HG02973 (cell line): Measurements from ENCODE around the gene NCDN.
"Not testable (repeated sequence)": the region's sequence is repeated elsewhere in the genome, so short reads cannot be mapped to it uniquely, and the experiment has no call there.

Experiments
- ATAC-seq: cut with Tn5 transposase; IDR thresholded peaks from one replicate; pipeline ENCODE4 v1.9.1; 2021; ENCODE audit warnings: moderate library complexity; ENCODE audit not compliant: unreplicated experiment

Gene NCDN

DNA sequence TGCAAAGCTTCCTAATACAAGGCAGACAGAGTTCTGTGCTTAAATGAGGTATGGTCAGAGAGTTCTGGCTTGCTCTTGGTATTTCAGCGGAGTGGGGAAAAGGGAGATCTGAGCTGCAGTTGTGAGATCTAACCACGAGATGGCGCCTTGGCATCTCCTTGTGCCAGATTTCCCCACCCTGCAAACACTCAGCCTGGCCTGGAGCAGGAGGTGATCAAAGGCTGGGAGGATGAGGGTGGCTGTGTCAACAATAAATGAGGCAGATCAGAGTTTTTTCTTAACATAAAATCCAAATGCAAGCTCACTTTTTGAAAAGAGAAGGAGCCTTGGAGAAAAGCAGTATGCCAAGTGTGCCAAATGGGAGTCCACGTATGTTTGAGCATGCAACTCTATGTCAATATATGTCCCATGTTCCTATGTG, 11.4 kb downstream of the NCDN start:
- no peak for ATAC-seq

DNA sequence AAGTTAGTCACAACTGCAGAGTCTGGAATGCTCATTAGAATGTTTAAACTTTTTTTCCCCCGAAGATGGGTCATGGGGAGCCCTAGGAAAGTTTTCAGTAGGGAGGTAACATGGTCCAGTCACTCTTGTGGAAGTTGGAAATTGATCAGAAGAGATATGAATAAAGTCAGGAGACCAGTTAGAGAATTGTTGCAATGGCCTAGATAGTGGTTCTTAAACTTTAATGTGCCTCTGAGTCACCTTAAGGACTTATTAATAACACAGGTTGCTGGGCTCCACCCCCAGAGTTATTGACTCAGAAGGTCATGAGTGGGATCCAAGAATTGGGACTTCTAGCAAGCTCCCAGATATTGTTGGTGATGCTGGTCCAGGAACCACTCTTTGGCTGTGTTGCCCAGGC, 12.3 kb downstream of the NCDN start:
- ATAC-seq = no peak

GRCh38 chr1:35570589-35571137, 13.1 kb downstream of the NCDN start:
- ATAC-seq = no peak

- no peak for ATAC-seq
Observed at GRCh38 chr1:35571263-35571662, 13.7 kb downstream of the NCDN start.

- ATAC-seq = no peak
Observed at GRCh38 chr1:35572296-35572695, 14.7 kb downstream of the NCDN start.

DNA sequence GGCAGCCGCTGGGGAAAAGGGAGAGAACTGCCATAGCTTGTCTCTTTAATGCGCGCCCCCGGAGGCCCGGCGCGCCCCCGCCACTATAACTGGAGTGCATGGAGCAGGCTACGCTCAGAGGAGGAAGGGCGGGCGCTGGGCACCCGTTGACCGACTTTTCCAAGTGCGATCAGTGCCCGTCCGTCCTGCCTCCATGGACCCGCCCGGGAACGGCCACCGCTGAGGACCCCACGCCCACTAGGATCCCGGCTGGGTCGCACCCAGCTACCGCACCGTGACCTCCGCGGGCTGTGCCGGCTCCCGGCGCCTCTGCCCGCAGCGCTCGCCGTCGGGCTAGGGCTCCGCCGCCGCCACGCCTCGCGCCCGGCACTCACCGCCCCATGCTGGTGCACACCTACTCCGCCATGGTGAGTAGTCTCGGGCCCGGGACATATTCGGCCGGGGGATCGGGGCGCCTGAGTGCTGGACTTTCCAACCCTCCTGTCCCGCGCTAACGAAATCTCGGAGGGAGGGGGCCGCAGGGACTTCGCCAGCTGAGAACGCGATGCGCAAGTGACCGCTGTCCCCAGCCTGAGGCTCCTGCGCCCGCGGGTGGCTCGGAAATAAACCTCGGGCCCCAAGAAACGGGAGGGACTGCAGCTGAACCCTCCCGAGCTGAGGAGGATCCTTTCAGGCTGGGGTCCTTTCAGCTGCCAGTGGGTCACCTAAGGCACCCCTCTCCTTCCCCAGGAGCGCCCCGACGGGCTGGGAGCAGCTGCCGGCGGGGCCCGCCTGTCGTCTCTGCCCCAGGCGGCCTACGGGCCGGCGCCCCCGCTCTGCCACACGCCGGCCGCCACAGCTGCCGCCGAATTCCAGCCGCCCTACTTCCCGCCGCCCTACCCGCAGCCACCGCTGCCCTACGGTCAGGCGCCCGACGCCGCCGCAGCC, 15.9 kb downstream of the NCDN start, which contains the start of gene TFAP2E:
Gene TFAP2E, plus strand, starts transcription at position 117 of the 927 bp plus-strand sequence. Its CDS starts 264 bp downstream, at position 381.
- no peak for ATAC-seq

DNA sequence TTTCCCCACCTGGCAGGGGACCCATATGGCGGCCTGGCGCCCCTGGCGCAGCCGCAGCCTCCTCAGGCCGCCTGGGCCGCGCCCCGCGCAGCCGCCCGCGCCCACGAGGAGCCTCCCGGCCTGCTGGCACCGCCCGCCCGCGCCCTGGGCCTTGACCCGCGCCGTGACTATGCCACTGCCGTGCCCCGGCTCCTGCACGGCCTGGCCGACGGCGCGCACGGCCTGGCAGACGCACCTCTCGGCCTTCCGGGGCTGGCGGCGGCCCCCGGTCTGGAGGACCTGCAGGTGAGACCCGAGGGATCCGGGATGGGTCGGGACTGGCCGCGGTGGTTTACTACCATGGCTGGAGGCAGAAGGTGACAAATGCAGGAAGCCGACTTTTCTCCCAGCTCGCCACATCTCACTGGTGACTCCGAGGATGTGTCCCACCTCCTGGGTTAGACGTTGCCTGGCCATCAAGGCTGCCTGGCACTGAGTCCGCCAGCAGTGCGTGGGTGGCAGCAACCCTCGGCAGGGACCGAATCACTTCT, 16.6 kb downstream of the NCDN start:
- ATAC-seq = no peak

- no peak for ATAC-seq
Observed at GRCh38 chr1:35574655-35575415, 17.2 kb downstream of the NCDN start.

DNA sequence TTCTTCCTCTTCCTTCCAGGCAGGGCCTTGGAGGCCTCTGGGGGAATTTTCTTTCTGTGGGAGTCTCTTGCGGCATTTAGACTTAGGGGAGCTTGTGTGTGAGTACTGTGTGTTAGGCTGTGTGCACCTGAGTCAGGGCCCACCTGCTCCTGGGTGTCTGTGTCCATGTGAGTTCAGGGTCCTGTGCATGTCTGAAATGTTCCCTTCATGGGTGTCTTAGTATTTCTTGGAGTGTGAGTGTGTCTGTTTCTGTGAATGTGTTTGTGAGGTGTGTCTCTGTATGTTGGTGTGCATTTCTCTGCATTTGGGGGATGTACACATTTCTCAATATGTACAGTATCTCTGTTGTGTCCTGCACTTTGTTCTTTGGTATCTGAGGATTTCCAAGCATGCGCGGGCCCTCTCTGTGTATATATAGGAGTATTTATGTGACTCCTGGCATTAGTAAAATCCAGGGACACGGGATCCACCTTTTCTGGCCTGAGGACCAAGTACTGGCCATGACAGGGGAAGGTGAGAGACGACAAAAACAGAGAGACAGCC, 17.9 kb downstream of the NCDN start:
- ATAC-seq = no peak

DNA sequence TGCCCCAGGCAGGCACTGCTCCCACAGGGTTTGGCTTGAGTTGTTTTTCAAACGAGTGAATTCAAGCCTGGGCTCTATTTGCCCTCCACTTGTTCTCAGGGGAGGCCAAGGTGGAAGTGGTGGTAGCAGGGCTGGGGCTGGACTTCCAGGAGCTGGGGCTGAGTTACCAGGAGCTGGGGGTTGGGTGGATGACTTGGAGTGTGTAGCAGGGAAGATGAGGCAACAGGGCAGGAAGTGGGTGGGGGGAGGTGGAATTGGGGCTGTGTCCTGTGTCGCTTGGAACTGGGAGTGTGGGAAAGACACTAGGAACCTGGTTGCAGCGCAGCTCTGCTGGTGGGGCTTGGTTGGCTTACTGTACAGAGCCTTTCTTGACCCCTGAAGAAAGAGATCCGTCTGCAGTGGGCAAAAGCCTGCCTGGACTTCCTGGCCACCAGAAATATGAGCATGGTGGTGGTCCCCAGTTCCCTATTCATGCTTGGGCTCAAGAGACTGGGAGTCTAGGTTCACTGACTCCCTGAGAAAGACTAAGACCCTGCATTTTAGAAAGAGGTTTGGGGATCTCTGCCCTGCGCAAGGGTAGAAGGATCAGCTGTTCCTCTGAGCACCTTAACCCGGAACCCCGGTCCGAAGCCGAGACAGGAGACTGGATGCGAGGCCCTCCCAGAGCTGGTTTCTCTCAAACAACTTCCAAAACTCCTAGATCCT, 18.6 kb downstream of the NCDN start:
- ATAC-seq = no peak

GRCh38 chr1:35576766-35577070, 19.1 kb downstream of the NCDN start:
- not testable (repeated sequence) for ATAC-seq

- no peak for ATAC-seq
Observed at GRCh38 chr1:35577071-35577998, 19.7 kb downstream of the NCDN start.

DNA sequence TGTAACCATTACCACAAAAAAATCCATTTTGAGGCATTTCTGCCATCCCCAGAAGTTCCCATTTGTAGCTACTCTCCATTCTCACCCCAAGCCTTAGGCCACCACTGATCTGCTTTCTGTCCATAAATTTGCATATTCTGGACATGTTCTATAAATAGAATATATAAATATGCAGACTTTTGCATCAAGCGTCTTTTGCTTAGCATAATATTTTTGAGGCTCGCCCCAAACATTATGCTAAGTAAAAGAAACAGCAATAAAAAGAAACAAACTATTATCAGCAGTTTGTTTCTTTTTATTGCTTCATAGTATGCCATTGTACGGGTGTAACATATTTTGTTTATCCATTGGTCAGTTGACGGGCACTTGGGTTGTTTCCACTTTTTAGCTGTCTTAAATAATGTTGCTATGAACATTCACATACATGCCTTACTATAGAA, 23.4 kb downstream of the NCDN start:
- no peak for ATAC-seq

- not testable (repeated sequence) for ATAC-seq
Observed at GRCh38 chr1:35581621-35582020, 24.0 kb downstream of the NCDN start.

DNA sequence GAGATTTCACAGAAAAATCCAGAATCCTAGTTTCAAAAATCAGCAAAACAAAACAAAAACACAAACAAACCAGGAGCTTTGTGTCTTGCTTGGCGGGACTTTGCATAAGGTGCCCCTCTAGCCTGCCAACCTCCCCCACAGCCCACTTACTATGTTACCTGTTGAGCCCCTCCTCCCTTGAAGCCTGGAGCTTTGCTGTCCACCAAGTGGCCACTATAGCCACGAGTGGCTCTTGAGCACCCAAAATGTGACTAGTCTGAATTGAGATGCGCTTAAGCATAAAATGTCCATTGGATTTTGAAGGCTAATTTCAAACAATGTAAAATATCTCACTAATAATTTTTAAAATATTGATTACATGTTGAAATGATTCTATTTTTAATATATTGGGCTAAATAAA, 27.7 kb downstream of the NCDN start:
- ATAC-seq = no peak

- ATAC-seq = not testable (repeated sequence)
Observed at GRCh38 chr1:35585805-35586204, 28.2 kb downstream of the NCDN start.

DNA sequence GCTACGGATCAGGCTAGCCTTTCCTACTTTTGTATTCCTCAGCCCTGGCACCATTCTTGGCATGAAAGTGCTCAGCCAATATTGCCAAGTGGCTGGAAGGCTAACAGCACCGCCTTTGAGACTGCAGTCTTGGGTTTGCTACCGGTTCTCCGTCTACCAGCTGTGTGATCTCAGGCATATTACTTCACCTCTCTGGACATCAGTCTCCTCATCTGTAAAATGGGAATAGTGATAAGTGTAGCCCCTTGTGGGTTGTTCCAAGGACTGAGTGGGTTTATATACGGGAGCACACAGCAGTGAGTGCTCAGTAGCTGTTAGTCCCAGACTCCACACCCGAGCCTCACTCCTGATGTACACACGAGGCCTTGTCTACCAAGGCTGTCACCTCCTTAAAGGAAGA, 29.2 kb downstream of the NCDN start:
- ATAC-seq = no peak

DNA sequence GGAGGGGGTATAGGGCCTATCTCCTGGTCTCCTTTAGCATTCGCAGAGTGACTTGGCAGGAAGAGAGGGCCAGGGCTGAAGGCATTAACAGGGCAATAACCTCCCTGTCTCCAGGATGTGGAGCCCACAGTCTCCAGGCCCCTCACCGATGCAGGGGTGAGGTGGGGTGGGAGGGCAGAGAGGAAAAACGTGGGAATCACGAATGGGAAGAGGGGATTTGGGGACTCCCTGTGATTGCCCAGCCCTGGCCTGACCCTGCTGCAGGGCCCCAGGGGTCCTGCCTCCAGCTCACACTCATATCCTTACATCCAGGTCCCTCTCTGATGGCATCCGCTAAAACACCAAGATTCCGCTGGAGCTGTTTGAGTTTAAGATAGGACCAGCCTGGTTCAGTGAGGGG, 30.1 kb downstream of the NCDN start:
- ATAC-seq = no peak

- no peak for ATAC-seq
Observed at GRCh38 chr1:35588197-35588910, 30.8 kb downstream of the NCDN start.
